CD14-positive monocyte (primary cell): ENCODE measurements around the gene EPHB4. TPM values are rescaled to one million over a fixed set of nuclear protein-coding genes. Genes with fewer than 3 reads are reported as not detected.

ENCODE experiments used
- DNase-seq, 3 donors: peaks; one replicate each; pipeline ENCODE4 v3.0.0-alpha.2; 2011 to 2022
- H2AFZ ChIP-seq: 2 replicates; pipeline ENCODE4 v1.6.0; 2012; ENCODE audit warnings: mild to moderate bottlenecking, low read depth, low read length, inconsistent platforms; ENCODE audit not compliant: insufficient read depth, poor library complexity, severe bottlenecking
- H3K27ac ChIP-seq, 2 donors: 1 replicate in 1 of 2; 2 replicates in 1 of 2; pipeline ENCODE4 v1.5.1; 2012 to 2013; ENCODE audit warnings: low read length in 2 of 2, control low read depth in 1 of 2, inconsistent platforms in 1 of 2, low read depth in 1 of 2, mild to moderate bottlenecking in 1 of 2
- H3K27me3 ChIP-seq, 2 donors: one replicate each; pipeline versions ENCODE4 v1.6.0 to v1.6.1; 2011 to 2013; ENCODE audit warnings: low read length in 2 of 2; ENCODE audit not compliant: control insufficient read depth in 2 of 2, insufficient read depth in 2 of 2
- H3K36me3 ChIP-seq, 2 donors: replicated peaks in 1 of 2; 1 replicate in 1 of 2; 2 replicates in 1 of 2; pipeline versions ENCODE4 v1.5.1 to v1.6.1; 2012 to 2013; ENCODE audit warnings: low read length in 2 of 2, control low read depth in 1 of 2, inconsistent platforms in 1 of 2, mild to moderate bottlenecking in 1 of 2; ENCODE audit not compliant: insufficient read depth in 2 of 2, control insufficient read depth in 1 of 2
- H3K4me1 ChIP-seq, 2 donors: 1 replicate in 1 of 2; 2 replicates in 1 of 2; pipeline versions ENCODE4 v1.5.1 to v1.6.1; 2012 to 2013; ENCODE audit warnings: low read length in 2 of 2, control low read depth in 1 of 2, inconsistent platforms in 1 of 2, mild to moderate bottlenecking in 1 of 2, moderate library complexity in 1 of 2; ENCODE audit not compliant: insufficient read depth in 2 of 2, control insufficient read depth in 1 of 2
- H3K4me2 ChIP-seq: replicated peaks from 2 replicates; pipeline ENCODE3; 2012; ENCODE audit warnings: low read length, moderate library complexity, mild to moderate bottlenecking; ENCODE audit not compliant: poor library complexity, severe bottlenecking; ENCODE audit errors: extremely low read depth
- H3K4me3 ChIP-seq, 3 experiments: fragments of 200-600 bp in 1 of 3; sonication (generic) in 1 of 3; replicated peaks in 1 of 3; 1 replicate in 2 of 3; 2 replicates in 1 of 3; pipeline ENCODE4 v1.5.1; 2011 to 2013; ENCODE audit warnings: low read length in 3 of 3, mild to moderate bottlenecking in 3 of 3, control low read depth in 2 of 3, low read depth in 2 of 3, inconsistent platforms in 1 of 3, moderate library complexity in 1 of 3
- H3K79me2 ChIP-seq: 2 replicates; pipeline ENCODE4 v1.6.0; 2012; ENCODE audit warnings: mild to moderate bottlenecking, control low read depth, inconsistent platforms, low read length, moderate library complexity; ENCODE audit not compliant: insufficient read depth
- H3K9ac ChIP-seq: 2 replicates; pipeline ENCODE4 v1.6.0; 2017; ENCODE audit warnings: low read length, mild to moderate bottlenecking; ENCODE audit not compliant: insufficient read depth, poor library complexity, severe bottlenecking
- H3K9me3 ChIP-seq, 2 donors: replicated peaks in 1 of 2; 1 replicate in 1 of 2; 2 replicates in 1 of 2; pipeline versions ENCODE4 v1.5.1 to v1.6.1; 2012 to 2013; ENCODE audit warnings: low read length in 2 of 2, control low read depth in 1 of 2; ENCODE audit not compliant: control insufficient read depth in 1 of 2, insufficient read depth in 1 of 2
- H4K20me1 ChIP-seq: 2 replicates; pipeline ENCODE4 v1.6.0; 2012; ENCODE audit warnings: mild to moderate bottlenecking, low read length, control low read depth, moderate library complexity; ENCODE audit not compliant: insufficient read depth
- H3K27ac Mint-ChIP-seq, 7 donors: one replicate each; pipeline ENCODE4 v1.8.0; 2020; ENCODE audit warnings: mild to moderate bottlenecking in 7 of 7, mixed read lengths in 7 of 7, moderate library complexity in 6 of 7, inconsistent platforms in 2 of 7
- H3K27me3 Mint-ChIP-seq, 3 donors: one replicate each; pipeline ENCODE4 v1.8.0; 2021 to 2022; ENCODE audit warnings: low read depth in 3 of 3, mild to moderate bottlenecking in 3 of 3, mixed read lengths in 3 of 3, moderate library complexity in 3 of 3, inconsistent platforms in 1 of 3
- H3K36me3 Mint-ChIP-seq, 2 donors: one replicate each; pipeline ENCODE4 v1.8.0; 2020; ENCODE audit warnings: mixed read lengths in 2 of 2, inconsistent platforms in 1 of 2, mild to moderate bottlenecking in 1 of 2
- H3K4me1 Mint-ChIP-seq: one replicate; pipeline ENCODE4 v1.8.0; 2020; ENCODE audit warnings: mild to moderate bottlenecking, mixed read lengths
- H3K4me3 Mint-ChIP-seq, 2 donors: one replicate each; pipeline ENCODE4 v1.8.0; 2020; ENCODE audit warnings: mild to moderate bottlenecking in 2 of 2, mixed read lengths in 2 of 2, moderate library complexity in 1 of 2
- H3K9me3 Mint-ChIP-seq, 7 donors: one replicate each; pipeline ENCODE4 v1.8.0; 2020 to 2022; ENCODE audit warnings: mixed read lengths in 7 of 7, mild to moderate bottlenecking in 6 of 7, moderate library complexity in 6 of 7, inconsistent platforms in 2 of 7
- CTCF ChIP-seq: fragments of 200-600 bp; IDR thresholded peaks from one replicate; pipeline ENCODE4 v1.8.0; 2022; ENCODE audit warnings: antibody characterized with exemption, mild to moderate bottlenecking
- WGBS: methylation state at CpG from one replicate; pipeline ENCODE4 v1.1.5; 2013; ENCODE audit warnings: missing lambda C conversion rate; ENCODE audit not compliant: insufficient coverage; 5-methylcytosine and 5-hydroxymethylcytosine counted together
- intact Hi-C, 2 donors: fragments of 100-400 bp; cut with micrococcal nuclease; formaldehyde crosslinking; loops; one replicate each; pipeline versions ENCODE4 v1.15.0 to v1.15.1; 2023
- polyA minus RNA-seq: library from RNA; depleted of rRNA, polyadenylated mRNA; stranded (reverse); fragments of >200 nt; gene quantifications from 2 replicates; pipeline ENCODE4 v1.2.3, GENCODE V29; 2012
- polyA plus RNA-seq, 3 donors: library from polyadenylated mRNA; depleted of rRNA in 1 of 3; unstranded in 2 of 3; stranded (reverse) in 1 of 3; fragments of 300-500 nt in 2 of 3; fragments of >200 nt in 1 of 3; fragmentation: Illumina TruSeq in 2 of 3; gene quantifications; 1 replicate in 2 of 3; 2 replicates in 1 of 3; pipeline ENCODE4 v1.2.3, GENCODE V29; 2012 to 2021
- total RNA-seq, 12 experiments: library from RNA in 1 of 12; stranded (reverse) in 1 of 12; fragments of 120-200 nt in 1 of 12; gene quantifications; one replicate each; pipeline ENCODE4 v1.2.4 and lab custom pipeline; 2013 to 2026; ENCODE audit warnings: mixed read lengths in 6 of 12, inconsistent platforms in 1 of 12

Gene EPHB4
- 4.9 TPM for total RNA-seq (2013)
- polyA plus RNA-seq (1 to 10 TPM; 5.0 to 6.5 (median 5.7) TPM), polyA minus RNA-seq (14.0 and 16.0 TPM in 2 replicates), total RNA-seq (lab: John Stamatoyannopoulos, UW) (0.34 to 5.8 (median 1.5) reads per million in 11 experiments)

DNA sequence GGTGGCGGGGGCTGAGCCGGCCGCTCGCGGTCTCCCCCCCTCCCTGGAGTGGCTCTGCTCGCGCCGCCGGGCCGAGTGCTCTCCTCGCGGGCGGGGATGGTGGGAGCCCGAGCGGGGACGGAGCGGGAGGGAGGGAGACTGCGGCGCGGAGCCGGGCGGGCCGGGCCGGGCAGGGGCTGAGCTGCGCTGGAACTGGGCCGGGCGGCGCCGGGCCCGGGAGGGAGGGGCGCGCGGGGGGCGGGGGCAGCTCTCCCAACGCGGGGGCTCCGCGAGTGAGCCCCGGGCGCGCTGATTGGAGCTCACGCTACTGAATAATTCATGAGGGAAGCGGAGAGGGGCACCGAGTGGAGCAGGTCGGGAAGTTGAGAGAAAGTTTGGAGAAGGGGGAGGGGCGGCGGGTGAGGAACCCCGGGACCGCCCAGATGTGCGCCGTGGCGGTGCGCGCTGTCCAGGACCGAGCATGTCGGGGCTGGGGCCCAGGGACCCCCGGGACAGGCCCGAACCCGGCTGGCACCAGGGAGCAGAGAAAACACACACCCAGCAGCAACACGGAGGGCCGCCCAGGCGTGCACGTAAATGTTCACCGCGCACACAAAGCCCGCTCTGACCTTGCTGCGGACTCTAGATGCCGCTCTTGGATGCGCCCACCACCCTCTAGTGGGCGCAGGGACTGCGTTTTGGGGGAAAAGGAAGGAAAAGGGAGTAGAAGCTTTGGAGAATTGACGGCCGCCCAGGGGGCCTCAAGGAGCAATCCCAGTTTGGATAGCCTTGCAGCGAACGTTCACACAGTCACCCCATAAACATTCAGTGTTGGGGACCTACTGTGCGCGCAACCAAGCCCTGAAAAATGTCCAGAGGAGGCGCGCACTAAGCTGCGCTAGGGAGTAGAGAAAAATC, at the start of gene EPHB4:
Gene EPHB4, minus strand, starts transcription at position 194 of the 897 bp plus-strand sequence. CDS start 493 bp downstream, outside the sequence.
- H3K9me3 ChIP-seq: peaks cover 0 to 4% of the 10 kb centered on the region in 2 donors
- intact Hi-C loops: no loop called here
- peak within 1 kb of the TSS; percentile 90 for H3K4me2 ChIP-seq
- DNase-seq: no peak
- H3K9ac ChIP-seq: peak within 1 kb of the TSS; percentile 17
- H4K20me1 ChIP-seq: no peaks in the 10 kb centered on the region
- H3K79me2 ChIP-seq: no peaks in the 10 kb centered on the region
- Mint-ChIP-seq H3K4me3 (peak within 1 kb of the TSS; percentile 75 to 92), H3K36me3 (peaks cover 6 to 11% of the 10 kb centered on the region in 2 donors), H3K9me3 (peaks cover 2 to 20% (median 14%) of the 10 kb centered on the region in 7 donors), H3K4me1 (peaks cover 28% of the 10 kb centered on the region), H3K27me3 (peaks cover 64 to 74% (median 68%) of the 10 kb centered on the region in 3 donors), H3K27ac (peak within 1 kb of the TSS in 1 of 7 donors; percentile 65)
- H2AFZ ChIP-seq: peak within 1 kb of the TSS; percentile 75
- TF ChIP-seq CTCF: no peak
- H3K27me3 ChIP-seq: peaks cover 24 to 62% of the 10 kb centered on the region in 2 donors
- H3K36me3 ChIP-seq: no peaks in the 10 kb centered on the region
- H3K4me1 ChIP-seq: peaks cover 32 to 40% of the 10 kb centered on the region in 2 donors
- H3K27ac ChIP-seq: no peak within 1 kb of the TSS
- under 1% methylated on average over 61 of the region's 80 CpGs for WGBS
- peak within 1 kb of the TSS; percentile 28 to 73 (median 31) for H3K4me3 ChIP-seq

GRCh38 chr7:100875356-100875751, 48.0 kb upstream of the EPHB4 start:
- Mint-ChIP-seq H3K27ac (peak overlapping the region; percentile 92 to 98 (median 95)), H3K27me3 (peaks cover 0 to 8% (median 0%) of the 10 kb centered on the region in 3 donors), H3K36me3 (peaks cover 49 to 56% of the 10 kb centered on the region in 2 donors), H3K9me3 (peaks cover 0 to 5% (median 0%) of the 10 kb centered on the region in 7 donors), H3K4me1 (peaks cover 33% of the 10 kb centered on the region), H3K4me3 (peak overlapping the region; percentile 97)
- H3K36me3 ChIP-seq: peaks cover 5 to 29% of the 10 kb centered on the region in 2 donors
- peaks cover 51% of the 10 kb centered on the region for H4K20me1 ChIP-seq
- TF ChIP-seq CTCF: no peak
- H2AFZ ChIP-seq: peak overlapping the region; percentile 94
- H3K9ac ChIP-seq: peak overlapping the region; percentile 90
- H3K4me2 ChIP-seq: peak overlapping the region; percentile 95
- peaks cover 53% of the 10 kb centered on the region for H3K79me2 ChIP-seq
- intact Hi-C loops: loop anchor here in 1 of 2 donors (1.0 kb wide), 1 partner anchor 12 kb away; no protein-coding TSS in a partner anchor
- H3K9me3 ChIP-seq: no peaks in the 10 kb centered on the region
- no peak for DNase-seq
- H3K4me3 ChIP-seq: peak overlapping the region; percentile 68 to 98 (median 76)
- peak overlapping the region; percentile 79 to 94 for H3K27ac ChIP-seq
- WGBS: 1% methylated on average over 24 of the region's 39 CpGs
- no peaks in the 10 kb centered on the region for H3K27me3 ChIP-seq
- H3K4me1 ChIP-seq: peaks cover 22 to 31% of the 10 kb centered on the region in 2 donors
